Caco-2 (cell line): ENCODE measurements around the gene YAP1. TPM values are rescaled to one million over a fixed set of nuclear protein-coding genes. Genes with fewer than 3 reads are reported as not detected.

Experiments used
- BruUV-seq: library from RNA; stranded (reverse); fragments of 400-500 nt; replicated peaks from 2 replicates; lab custom pipeline; 2021; lab: Mats Ljungman, UMichigan
- CTCF ChIA-PET: fragments of 300-600 bp; sonication (Branson Sonifier 250); formaldehyde crosslinking; loops from one replicate; lab custom pipeline; 2022; ENCODE audit warnings: antibody characterized with exemption; lab: Charles Lee
- POLR2A ChIA-PET: fragments of 300-600 bp; sonication (Branson Sonifier 250); formaldehyde crosslinking; loops from one replicate; lab custom pipeline; 2022; ENCODE audit warnings: antibody characterized with exemption; lab: Charles Lee
- DNase-seq, 2 experiments: peaks; one replicate each; pipeline versions ENCODE4 v3.0.0 to v3.0.0-alpha.2; 2020 to 2022
- H3K27me3 ChIP-seq: replicated peaks from 2 replicates; pipeline ENCODE4 v1.6.0; 2011; ENCODE audit warnings: low read length; ENCODE audit not compliant: control insufficient read depth, insufficient read depth
- H3K36me3 ChIP-seq: 2 replicates; pipeline ENCODE4 v1.5.1; 2011; ENCODE audit warnings: low read length; ENCODE audit not compliant: control insufficient read depth, insufficient read depth
- H3K4me1 ChIP-seq: fragments of 250-450 bp; sonication (Bioruptor Pico); 2 replicates; pipeline ENCODE4 v1.5.1; 2020; ENCODE audit warnings: mild to moderate bottlenecking
- H3K4me3 ChIP-seq: 2 replicates; pipeline ENCODE4 v1.5.1; 2011; ENCODE audit warnings: low read depth, mild to moderate bottlenecking, control low read depth, low read length
- H3K9me3 ChIP-seq: fragments of 250-450 bp; sonication (Bioruptor Pico); 2 replicates; pipeline ENCODE4 v1.5.1; 2020; ENCODE audit warnings: mild to moderate bottlenecking, moderate library complexity
- H3K27ac Mint-ChIP-seq: one replicate; pipeline ENCODE4 v1.8.0; 2022; ENCODE audit warnings: mixed read lengths; ENCODE audit not compliant: unreplicated experiment
- H3K27me3 Mint-ChIP-seq: one replicate; pipeline ENCODE4 v1.8.0; 2022; ENCODE audit warnings: mixed read lengths; ENCODE audit not compliant: insufficient read depth, unreplicated experiment
- H3K36me3 Mint-ChIP-seq: one replicate; pipeline ENCODE4 v1.8.0; 2022; ENCODE audit warnings: mild to moderate bottlenecking, mixed read lengths; ENCODE audit not compliant: insufficient read depth, unreplicated experiment
- H3K4me1 Mint-ChIP-seq: one replicate; pipeline ENCODE4 v1.8.0; 2022; ENCODE audit warnings: low read depth, mixed read lengths; ENCODE audit not compliant: unreplicated experiment
- H3K4me3 Mint-ChIP-seq: one replicate; pipeline ENCODE4 v1.8.0; 2022; ENCODE audit warnings: mild to moderate bottlenecking, moderate library complexity, mixed read lengths; ENCODE audit not compliant: unreplicated experiment
- H3K9me3 Mint-ChIP-seq: one replicate; pipeline ENCODE4 v1.8.0; 2022; ENCODE audit warnings: mixed read lengths; ENCODE audit not compliant: unreplicated experiment
- intact Hi-C: fragments of 100-400 bp; cut with micrococcal nuclease; formaldehyde crosslinking; loops from one replicate; pipeline ENCODE4 v1.10.0; 2022; ENCODE audit not compliant: unreplicated experiment
- total RNA-seq: library from RNA; stranded (reverse); gene quantifications from 2 replicates; pipeline ENCODE4 v1.2.3, GENCODE V29; 2022
- TF ChIP-seq, protein P1 (sequence below), 2 experiments: fragments of 200-600 bp in 1 of 2; IDR thresholded peaks; 1 replicate in 1 of 2; 2 replicates in 1 of 2; pipeline versions ENCODE4 v1.5.1 to v1.8.0; 2011 to 2022; ENCODE audit warnings: antibody characterized with exemption in 1 of 2, control low read depth in 1 of 2, inconsistent platforms in 1 of 2, low read depth in 1 of 2, low read length in 1 of 2, mild to moderate bottlenecking in 1 of 2, moderate library complexity in 1 of 2; ENCODE audit not compliant: insufficient read depth in 1 of 2, severe bottlenecking in 1 of 2, unreplicated experiment in 1 of 2

Gene YAP1
- total RNA-seq, 1 experiment from 2014 or later = 207 TPM

DNA sequence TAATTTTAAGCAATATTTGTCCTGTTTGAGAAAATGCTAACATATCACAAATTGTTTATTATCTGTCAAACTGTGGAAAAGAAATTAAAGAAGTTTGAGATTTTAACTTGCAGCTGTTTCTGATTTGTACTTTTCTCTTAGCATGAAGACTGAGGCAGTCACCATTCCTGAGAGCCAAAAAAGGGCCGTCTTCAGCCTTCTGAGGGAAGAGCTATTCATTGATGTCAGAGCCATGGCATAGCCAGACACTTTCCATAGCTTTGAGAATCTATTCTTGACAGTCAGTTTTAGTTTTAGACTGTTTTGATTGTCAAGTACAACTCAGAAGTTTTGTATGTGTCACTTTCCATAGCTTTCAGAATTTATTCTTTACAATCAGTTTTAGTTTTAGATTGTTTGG is 32.1 kb downstream of the YAP1 start:
- H3K27ac Mint-ChIP-seq = no peak overlapping the region
- no peaks in the 10 kb centered on the region for H3K27me3 Mint-ChIP-seq
- peaks cover 14% of the 10 kb centered on the region for H3K9me3 Mint-ChIP-seq
- no peak overlapping the region for H3K4me3 Mint-ChIP-seq
- peaks cover 40% of the 10 kb centered on the region for H3K36me3 Mint-ChIP-seq
- Histone ChIP-seq H3K9me3 (no peaks in the 10 kb centered on the region), H3K36me3 (peaks cover 2% of the 10 kb centered on the region; the same call in 1 of the 2 replicates), H3K4me3 (no peak overlapping the region), H3K27me3 (no peaks in the 10 kb centered on the region), H3K4me1 (peaks cover 30% of the 10 kb centered on the region)
- no TSS peak for BruUV-seq
- ChIA-PET POLR2A (no interaction called here), CTCF (no interaction called here)
- intact Hi-C loops = no loop called here
- peaks cover 36% of the 10 kb centered on the region for H3K4me1 Mint-ChIP-seq
- TF ChIP-seq, protein P1, sequence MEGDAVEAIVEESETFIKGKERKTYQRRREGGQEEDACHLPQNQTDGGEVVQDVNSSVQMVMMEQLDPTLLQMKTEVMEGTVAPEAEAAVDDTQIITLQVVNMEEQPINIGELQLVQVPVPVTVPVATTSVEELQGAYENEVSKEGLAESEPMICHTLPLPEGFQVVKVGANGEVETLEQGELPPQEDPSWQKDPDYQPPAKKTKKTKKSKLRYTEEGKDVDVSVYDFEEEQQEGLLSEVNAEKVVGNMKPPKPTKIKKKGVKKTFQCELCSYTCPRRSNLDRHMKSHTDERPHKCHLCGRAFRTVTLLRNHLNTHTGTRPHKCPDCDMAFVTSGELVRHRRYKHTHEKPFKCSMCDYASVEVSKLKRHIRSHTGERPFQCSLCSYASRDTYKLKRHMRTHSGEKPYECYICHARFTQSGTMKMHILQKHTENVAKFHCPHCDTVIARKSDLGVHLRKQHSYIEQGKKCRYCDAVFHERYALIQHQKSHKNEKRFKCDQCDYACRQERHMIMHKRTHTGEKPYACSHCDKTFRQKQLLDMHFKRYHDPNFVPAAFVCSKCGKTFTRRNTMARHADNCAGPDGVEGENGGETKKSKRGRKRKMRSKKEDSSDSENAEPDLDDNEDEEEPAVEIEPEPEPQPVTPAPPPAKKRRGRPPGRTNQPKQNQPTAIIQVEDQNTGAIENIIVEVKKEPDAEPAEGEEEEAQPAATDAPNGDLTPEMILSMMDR (IDR thresholded peaks at IDR 0.05; ENCODE audit: insufficient read depth in 1 of 2, low read depth in 1 of 2, low read length in 1 of 2, severe bottlenecking in 1 of 2, unreplicated experiment in 1 of 2) = no peak
- DNase-seq = no peak

DNA sequence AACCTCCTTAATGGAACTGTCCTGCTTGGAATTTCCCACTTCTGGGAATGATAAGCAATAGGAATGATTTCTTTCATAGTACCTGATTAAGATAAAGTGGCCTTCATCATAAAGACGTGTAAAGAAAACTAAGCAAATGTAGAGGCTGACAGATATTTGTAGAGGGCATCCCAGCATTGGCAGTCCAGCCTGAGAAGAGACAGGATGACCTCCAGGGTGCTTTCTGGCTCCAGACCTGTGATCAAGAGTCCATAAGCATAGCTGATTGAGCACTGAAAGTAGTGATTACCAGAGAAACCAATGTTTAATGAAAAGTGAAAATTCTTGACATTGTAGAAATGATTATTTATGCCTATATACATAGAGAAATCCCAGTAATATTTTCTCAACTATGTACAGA is 33.6 kb downstream of the YAP1 start:
- H3K4me3 ChIP-seq = no peak overlapping the region
- H3K4me1 Mint-ChIP-seq = peaks cover 27% of the 10 kb centered on the region
- no peaks in the 10 kb centered on the region for H3K9me3 Mint-ChIP-seq
- H3K27me3 ChIP-seq = no peaks in the 10 kb centered on the region
- H3K27ac Mint-ChIP-seq = no peak overlapping the region
- ChIA-PET CTCF (no interaction called here), POLR2A (no interaction called here)
- intact Hi-C loops = no loop called here
- H3K36me3 ChIP-seq = peaks cover 2% of the 10 kb centered on the region; the same call in 1 of the 2 replicates
- TF ChIP-seq, protein P1 (IDR thresholded peaks at IDR 0.05; ENCODE audit: insufficient read depth in 1 of 2, low read depth in 1 of 2, low read length in 1 of 2, severe bottlenecking in 1 of 2, unreplicated experiment in 1 of 2) = no peak
- H3K36me3 Mint-ChIP-seq = peaks cover 25% of the 10 kb centered on the region
- peaks cover 30% of the 10 kb centered on the region for H3K4me1 ChIP-seq
- no peaks in the 10 kb centered on the region for H3K9me3 ChIP-seq
- H3K27me3 Mint-ChIP-seq = no peaks in the 10 kb centered on the region
- no TSS peak for BruUV-seq
- no peak overlapping the region for H3K4me3 Mint-ChIP-seq
- DNase-seq = no peak

DNA sequence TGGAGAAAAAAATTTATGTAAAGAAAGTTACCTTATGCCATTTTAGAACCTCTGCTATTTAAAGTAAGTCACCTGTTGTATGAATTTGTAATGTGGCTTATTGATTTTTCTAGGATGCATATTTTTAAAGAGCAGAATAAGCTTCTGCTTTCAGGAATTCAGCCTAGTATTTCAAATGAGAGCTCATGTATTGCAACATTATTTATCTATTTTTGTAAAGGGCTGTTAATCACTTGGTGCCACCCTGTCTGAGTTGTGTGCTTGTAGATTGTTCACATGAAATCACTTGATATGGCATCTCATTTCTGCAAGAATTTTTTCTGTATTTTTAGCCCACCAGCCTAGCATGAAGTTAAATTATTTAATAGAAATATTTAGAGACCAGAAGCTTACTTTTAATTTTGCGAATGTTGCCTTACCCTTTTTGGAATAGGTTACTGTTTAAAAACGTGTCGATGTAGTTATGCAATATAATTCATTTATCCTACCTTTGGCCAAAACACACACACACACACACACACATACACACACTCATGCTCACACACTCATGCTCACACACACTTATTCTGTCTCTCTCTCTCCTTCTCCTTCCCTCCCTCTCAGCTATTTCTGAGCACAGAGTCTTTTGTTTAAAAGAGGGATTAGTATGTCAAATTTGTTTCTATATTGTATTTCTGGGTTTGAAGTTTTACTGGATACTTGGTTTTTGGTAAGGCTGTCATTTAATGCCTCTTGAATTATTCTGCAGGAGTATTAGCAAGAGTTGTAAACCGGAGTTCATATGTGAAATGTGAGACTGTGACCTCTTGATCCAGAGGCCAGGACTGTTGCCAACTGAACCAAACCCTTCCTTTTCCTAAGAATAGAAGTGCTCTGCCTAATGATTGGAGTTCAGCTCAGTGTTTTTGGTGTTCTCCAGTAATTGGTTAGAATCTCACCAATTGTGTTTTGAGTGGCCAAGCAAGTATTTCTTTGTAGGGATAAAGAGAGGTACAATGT is 34.4 kb downstream of the YAP1 start:
- Mint-ChIP-seq H3K4me3 (no peak overlapping the region), H3K36me3 (peaks cover 22% of the 10 kb centered on the region), H3K9me3 (no peaks in the 10 kb centered on the region), H3K4me1 (peaks cover 34% of the 10 kb centered on the region), H3K27me3 (no peaks in the 10 kb centered on the region), H3K27ac (no peak overlapping the region)
- intact Hi-C loops = no loop called here
- H3K36me3 ChIP-seq = peaks cover 2% of the 10 kb centered on the region; the same call in 1 of the 2 replicates
- no TSS peak for BruUV-seq
- H3K4me1 ChIP-seq = peaks cover 23% of the 10 kb centered on the region
- CTCF ChIA-PET = interaction anchor here (0.6 kb wide), 1 partner anchor 29 kb away, joined by 4 read pairs; no protein-coding TSS in a partner anchor
- POLR2A ChIA-PET = interaction anchor here (0.6 kb wide), 1 partner anchor 212 kb away, joined by 3 read pairs; no protein-coding TSS in a partner anchor
- H3K4me3 ChIP-seq = no peak overlapping the region
- H3K9me3 ChIP-seq = no peaks in the 10 kb centered on the region
- no peak for DNase-seq
- TF ChIP-seq, protein P1 (IDR thresholded peaks at IDR 0.05; ENCODE audit: insufficient read depth in 1 of 2, low read depth in 1 of 2, low read length in 1 of 2, severe bottlenecking in 1 of 2, unreplicated experiment in 1 of 2) = no peak
- H3K27me3 ChIP-seq = no peaks in the 10 kb centered on the region
